ENCODE data around the gene ELAVL4.

The ELAVL4 gene

GRCh38 chr1:50209749-50210148, 101.0 kb downstream of the ELAVL4 start:
- H3K4me3 ChIP-seq (ENCODE audit: low read length), result no peak overlapping the region
- no peak for DNase-seq (ENCODE audit: low read depth)
- TF ChIP-seq CTCF (conservative IDR thresholded peaks at IDR 0.05; ENCODE audit: low read depth, low read length), result no peak

- DNase-seq (ENCODE audit: low read depth), result no peak
- no peak for TF ChIP-seq CTCF (conservative IDR thresholded peaks at IDR 0.05; ENCODE audit: low read depth, low read length)
- H3K4me3 ChIP-seq (ENCODE audit: low read length), result no peak overlapping the region
Observed at GRCh38 chr1:50213505-50213904, 104.8 kb downstream of the ELAVL4 start.

GRCh38 chr1:50214717-50215116, 106.0 kb downstream of the ELAVL4 start:
- no peak for DNase-seq (ENCODE audit: low read depth)
- no peak for TF ChIP-seq CTCF (conservative IDR thresholded peaks at IDR 0.05; ENCODE audit: low read depth, low read length)
- no peak overlapping the region for H3K4me3 ChIP-seq (ENCODE audit: low read length)

GRCh38 chr1:50218344-50219120, 109.8 kb downstream of the ELAVL4 start:
- no peak for TF ChIP-seq CTCF (conservative IDR thresholded peaks at IDR 0.05; ENCODE audit: low read depth, low read length)
- H3K4me3 ChIP-seq (ENCODE audit: low read length), result no peak overlapping the region
- no peak for DNase-seq (ENCODE audit: low read depth)

GRCh38 chr1:50228871-50229384, 120.2 kb downstream of the ELAVL4 start:
- H3K4me3 ChIP-seq (ENCODE audit: low read length), result no peak overlapping the region
- TF ChIP-seq CTCF (conservative IDR thresholded peaks at IDR 0.05; ENCODE audit: low read depth, low read length), result no peak
- DNase-seq (ENCODE audit: low read depth), result no peak

GRCh38 chr1:50231209-50231608, 122.5 kb downstream of the ELAVL4 start:
- TF ChIP-seq CTCF (conservative IDR thresholded peaks at IDR 0.05; ENCODE audit: low read depth, low read length), result no peak
- no peak for DNase-seq (ENCODE audit: low read depth)
- no peak overlapping the region for H3K4me3 ChIP-seq (ENCODE audit: low read length)

- TF ChIP-seq CTCF (conservative IDR thresholded peaks at IDR 0.05; ENCODE audit: low read depth, low read length), result no peak
- DNase-seq (ENCODE audit: low read depth), result no peak
- H3K4me3 ChIP-seq (ENCODE audit: low read length), result no peak overlapping the region
Observed at GRCh38 chr1:50232336-50232735, 123.6 kb downstream of the ELAVL4 start.

Data from retinal pigment epithelial cell (primary cell).